Measurements from ENCODE around the gene ZC3H10.

Gene ZC3H10

DNA sequence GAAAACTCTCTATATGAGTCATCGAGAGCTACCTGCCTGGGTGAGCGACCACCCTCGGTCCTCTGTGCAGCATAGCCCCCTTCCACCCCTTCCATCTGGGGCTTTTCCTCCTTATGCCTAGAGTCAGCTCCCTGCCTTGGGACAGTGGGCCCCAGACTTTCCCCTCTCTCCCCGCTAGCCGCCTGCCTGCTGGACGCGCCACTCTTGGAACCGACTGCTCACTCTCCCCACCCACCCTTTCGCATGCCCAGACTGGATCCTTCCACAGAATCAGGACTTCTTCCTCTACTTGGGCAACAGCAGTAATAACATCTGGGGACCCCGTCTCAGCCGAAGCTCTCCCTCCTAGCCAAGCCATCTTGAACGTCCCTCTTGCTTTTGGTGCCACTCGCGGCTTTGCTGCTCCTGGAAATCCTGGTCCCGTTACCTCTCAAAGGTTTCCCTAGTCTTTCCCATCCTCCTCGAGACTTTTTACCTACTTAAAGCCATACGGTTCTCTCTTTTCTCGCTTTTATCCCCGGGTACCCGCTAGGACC is 10.7 kb downstream of the ZC3H10 start:
- no peak for FAIRE-seq

DNA sequence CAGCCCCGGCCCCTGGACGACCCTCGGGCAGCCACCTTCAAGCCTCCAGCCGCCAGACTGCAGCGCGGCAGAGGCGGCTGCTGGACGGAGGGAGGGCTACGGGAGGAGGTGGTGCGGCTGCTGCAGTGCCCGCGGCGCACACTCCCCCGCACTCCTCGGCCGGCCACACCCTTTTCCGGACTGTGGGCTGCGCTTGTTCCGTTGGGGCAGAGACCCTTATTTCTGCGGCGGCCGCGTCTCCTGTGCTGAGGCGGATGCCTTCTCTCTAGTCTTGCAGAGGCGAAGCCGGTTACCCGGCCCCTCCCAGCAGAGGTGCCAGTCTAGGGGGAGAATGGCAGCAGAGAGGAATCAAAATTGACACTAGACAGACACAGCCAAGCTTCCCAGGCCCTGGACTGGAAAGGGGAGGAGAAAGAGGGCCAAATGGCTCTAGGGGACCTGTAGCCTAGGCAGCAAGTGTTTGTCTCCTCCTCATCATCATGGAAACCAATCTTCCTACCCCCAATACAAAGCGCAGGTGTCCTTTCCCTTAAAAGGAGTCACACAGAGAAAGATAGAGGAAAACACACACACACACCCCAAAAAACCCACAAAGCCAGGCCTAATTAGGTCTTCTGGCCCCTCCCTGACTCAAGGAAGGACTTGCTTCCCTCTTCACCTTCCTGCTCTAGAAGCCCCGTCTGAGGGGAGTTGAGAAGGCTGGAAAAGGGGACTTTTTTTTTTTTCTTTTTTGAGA is 11.3 kb downstream of the ZC3H10 start:
- FAIRE-seq = no peak

DNA sequence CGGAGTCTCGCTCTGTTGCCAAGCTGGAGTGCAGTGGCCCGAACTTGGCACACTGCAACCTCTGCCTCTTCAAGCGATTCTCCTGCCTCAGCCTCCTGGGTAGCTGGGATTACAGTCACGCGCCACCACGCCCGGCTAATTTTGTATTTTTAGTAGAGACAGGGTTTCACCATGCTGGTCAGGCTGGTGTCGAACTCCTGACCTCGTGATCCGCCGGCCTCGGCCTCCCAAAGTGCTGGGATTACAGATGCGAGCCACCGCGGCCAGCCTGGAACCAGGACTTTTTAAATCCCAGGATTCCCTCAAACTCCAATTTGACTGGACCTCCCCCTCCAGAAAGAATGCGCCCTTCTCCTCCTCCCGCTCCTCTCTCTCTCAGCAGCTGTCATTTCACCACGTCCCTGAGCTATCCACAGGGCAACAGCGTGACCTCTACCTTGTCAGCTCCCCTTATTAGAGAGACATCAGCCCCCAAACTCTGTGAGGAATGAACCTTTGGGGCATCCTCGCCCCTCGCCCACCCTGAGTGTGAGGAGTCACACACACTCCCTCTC is 12.0 kb downstream of the ZC3H10 start:
- FAIRE-seq = no peak

DNA sequence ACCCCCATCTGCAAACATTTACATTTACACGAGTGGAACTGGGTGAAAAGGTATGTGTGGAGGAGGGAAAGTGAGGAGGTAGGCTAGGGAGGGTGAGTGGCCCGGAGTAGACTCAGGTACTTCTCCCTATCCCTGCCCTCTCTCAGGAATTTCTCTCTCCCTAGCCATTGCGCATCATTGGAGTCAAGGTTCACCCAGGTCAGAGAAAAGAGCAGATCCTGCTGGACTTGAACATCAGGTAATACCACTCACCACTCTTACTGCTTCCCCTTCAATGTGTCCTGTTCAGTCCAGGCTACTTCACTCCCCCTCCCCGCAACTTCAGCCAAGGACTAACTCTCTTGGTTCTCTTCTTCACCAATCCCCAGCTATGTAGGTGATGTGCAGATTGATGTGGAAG is 12.8 kb downstream of the ZC3H10 start:
- FAIRE-seq = no peak

DNA sequence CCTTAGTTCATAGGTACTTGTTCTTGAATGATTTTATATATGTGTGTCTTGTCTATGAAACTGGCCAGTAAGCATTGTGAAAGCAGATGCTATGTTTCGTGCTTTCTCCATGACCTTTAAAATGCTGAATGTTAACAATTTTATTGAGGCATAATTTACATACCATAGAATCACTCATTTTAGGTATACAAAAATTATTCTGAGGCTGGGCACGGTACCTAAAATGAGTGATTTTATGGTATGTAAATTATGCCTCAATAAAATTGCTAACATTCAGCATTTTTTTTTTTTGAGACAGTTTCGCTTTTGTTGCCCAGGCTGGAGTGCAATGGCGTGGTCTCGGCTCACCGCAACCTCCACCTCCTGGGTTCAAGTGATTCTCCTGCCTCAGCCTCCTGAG is 16.8 kb downstream of the ZC3H10 start:
- FAIRE-seq = no peak

DNA sequence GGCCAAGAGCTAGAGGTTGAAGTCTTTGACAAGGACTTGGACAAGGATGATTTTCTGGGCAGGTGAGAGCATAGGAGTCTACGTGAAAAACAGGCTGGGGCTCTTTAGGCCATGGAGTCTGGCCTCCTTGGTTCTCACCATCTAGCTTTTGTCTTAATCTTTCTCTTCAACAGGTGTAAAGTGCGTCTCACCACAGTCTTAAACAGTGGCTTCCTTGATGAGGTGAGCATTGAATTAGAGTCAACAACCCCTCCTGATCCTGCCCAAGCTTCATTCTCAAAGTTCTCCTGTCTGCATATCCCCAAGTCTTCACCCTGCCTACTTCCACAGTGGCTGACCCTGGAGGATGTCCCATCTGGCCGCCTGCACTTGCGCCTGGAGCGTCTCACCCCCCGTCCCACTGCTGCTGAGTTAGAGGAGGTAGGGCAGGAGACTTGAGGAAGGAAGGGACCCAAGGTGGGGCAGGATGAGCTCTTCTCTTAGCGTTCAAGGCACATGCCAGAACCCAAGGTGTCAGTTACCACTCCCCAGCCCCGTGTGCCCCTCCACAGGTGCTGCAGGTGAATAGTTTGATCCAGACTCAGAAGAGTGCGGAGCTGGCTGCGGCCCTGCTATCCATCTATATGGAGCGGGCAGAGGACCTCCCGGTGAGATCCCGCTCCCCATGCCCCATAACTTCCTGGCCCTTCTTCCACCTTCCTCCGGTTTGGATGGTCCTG is 19.9 kb downstream of the ZC3H10 start:
- FAIRE-seq = no peak

DNA sequence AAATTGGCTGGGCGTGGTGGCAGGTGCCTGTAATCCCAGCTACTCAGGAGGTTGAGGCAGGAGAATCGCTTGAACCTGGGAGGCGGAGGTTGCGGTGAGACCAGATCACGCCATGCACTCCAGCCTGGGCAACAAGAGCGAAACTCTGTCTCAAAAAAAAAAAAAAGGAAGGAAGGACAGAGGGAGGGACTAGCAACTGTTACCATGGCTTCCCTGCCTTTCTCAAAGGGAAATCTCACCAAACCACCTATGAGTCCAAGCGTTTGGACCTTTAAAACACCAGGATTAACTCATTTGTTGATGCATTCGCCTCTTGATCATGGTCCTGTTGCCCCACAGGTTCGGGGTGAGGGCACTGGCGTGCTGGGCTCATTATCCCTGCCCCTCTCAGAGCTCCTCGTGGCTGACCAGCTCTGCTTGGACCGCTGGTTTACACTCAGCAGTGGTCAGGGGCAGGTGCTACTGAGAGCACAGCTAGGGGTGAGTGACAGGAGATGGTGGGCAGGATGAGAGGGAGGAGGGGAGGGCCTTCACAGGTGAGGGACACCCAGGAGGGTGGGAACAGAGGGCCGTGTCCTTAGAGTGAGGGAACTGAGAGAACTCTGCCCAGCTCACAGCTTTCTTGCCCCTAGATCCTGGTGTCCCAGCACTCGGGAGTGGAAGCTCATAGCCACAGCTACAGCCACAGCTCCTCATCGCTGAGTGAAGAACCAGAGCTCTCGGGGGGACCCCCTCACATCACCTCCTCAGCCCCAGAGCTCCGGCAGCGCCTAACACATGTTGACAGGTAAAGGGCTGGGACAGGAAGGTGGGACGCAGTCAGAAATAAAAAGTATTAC is 24.1 kb downstream of the ZC3H10 start:
- no peak for FAIRE-seq

DNA sequence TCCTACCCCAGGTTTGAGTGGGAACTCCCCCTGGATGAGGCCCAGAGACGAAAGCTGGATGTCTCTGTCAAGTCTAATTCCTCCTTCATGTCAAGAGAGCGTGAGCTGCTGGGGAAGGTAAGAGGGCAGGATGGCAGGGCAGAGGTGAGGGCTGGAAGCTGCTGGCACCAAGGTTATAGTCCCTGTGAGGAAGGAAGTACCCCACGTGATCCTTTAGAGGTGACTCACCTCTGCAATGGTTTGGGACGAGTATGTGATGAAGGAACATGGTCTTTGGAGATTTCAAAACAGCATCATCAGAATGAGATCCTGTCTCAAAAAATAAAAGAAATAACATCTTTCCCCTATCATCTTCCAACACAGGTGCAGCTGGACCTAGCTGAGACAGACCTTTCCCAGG is 25.2 kb downstream of the ZC3H10 start:
- FAIRE-seq = no peak

DNA sequence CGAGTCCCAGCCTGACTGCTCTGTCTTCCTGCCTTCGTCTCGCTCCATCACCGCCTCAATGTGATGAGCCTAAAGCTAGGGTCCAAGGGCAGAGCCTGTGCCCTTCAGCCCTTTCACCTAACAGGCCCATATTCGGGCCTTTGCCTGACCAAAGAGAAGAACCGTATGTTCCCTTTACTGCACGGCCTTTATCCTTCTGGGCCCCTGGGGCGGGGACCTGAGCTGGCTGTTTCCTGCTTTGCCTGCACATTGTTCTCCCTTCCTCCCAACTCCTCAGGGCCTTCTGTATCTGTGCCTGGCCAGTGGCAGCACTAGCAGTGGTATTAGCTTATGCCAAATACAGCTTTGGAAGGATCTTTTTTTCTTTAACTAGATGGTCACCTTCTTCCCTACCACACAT is 25.8 kb downstream of the ZC3H10 start:
- no peak for FAIRE-seq

DNA sequence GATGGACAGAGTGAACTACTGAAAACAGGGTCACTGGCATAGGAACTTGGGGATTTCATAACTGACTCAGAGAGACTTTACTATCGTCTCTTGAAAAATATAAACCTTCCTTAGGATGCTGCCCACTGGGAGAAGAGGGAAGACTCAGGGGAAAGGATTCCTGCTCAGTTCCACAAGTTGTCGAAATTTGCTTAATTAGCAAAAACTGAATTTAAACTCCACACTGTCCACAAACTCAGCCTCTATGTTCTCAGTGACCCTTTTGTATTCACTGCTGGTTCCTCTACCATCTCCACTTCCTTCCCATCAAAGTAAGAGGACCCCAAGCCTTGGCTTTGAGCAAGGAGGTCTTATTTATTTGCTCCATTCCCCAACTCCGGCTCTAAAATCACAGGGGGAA is 27.2 kb downstream of the ZC3H10 start:
- FAIRE-seq = no peak

DNA sequence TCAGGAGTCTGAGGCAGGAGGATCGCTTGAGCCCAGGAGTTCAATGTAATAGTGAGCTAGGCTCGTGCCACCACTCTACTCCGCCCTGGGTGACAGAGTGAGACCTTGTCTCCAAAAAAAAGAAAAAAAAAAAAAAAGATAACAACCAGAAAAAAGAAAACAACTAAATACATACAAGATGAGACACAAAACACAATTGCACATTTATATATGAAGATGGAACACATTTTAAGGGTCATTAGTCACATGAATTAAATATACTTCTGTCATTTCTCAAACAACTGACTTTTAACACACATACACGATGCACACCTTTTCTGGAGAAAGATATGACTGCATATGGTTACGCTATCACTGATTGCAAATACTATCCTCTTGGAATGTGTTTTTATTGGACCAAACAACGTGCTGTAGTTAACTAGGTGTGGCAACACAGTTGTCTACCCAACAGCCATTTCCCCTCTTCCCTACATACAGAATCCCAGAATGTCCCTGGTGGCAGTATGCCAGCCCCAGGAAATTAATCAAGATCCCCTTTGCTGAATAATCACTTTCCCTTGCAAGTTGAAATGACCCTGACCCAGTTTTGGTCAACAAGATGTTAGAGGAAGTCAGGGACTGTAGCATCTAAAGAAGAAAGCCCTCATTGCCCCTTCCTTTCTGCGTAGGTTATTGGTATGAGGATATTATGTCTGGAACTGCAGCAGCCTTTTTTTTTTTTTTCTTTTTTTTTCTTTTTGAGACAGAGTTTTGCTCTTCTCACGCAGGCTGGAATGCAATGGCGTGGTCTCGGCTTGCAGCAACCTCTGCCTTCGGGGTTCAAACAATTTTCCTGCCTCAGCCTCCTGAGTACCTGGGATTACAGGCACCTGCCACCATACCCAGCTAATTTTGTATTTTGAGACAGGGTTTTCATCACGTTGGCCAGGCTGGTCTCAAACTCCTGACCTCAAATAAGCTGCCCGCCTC is 28.7 kb downstream of the ZC3H10 start:
- FAIRE-seq = no peak

DNA sequence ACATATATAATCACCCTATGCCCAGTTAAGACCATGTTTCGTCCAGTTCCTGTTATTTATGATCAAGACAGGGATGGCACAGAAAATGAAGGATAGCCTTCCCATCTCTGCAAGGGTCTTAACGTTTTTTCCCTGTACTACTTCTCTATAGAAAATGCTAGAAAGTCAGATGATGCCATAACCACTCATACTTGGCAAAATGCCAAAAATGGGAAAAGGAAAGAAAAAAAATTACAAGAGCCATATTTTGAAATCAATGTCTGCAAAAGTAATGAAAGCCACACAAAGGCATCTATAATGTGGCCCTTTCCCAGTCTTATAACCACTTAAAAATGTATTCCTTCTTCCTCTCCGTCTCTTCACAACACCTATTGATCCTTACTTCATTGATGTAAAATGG is 32.5 kb downstream of the ZC3H10 start:
- FAIRE-seq = no peak

DNA sequence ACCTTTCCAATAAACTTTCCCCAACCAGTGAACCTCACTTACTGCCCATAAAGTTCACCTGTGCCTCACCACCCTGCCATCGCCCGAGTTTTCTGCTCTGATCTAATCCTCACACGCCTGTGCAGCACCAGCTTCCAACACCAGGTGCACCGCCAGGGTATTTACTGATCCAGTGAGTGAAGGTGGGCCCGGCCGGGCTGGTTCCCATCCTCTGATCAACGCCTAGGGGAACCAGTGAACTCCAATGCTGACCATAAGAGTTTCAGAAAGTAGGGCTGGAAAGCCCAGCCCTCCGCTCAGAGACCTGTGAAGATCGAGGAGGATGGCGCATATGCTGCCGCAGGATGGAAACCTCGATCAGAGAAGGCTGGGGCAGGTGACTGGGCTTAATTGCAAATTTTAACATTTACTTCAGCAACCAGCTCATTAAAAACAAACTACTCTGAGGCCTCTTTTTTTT is 33.6 kb downstream of the ZC3H10 start:
- FAIRE-seq = no peak

DNA sequence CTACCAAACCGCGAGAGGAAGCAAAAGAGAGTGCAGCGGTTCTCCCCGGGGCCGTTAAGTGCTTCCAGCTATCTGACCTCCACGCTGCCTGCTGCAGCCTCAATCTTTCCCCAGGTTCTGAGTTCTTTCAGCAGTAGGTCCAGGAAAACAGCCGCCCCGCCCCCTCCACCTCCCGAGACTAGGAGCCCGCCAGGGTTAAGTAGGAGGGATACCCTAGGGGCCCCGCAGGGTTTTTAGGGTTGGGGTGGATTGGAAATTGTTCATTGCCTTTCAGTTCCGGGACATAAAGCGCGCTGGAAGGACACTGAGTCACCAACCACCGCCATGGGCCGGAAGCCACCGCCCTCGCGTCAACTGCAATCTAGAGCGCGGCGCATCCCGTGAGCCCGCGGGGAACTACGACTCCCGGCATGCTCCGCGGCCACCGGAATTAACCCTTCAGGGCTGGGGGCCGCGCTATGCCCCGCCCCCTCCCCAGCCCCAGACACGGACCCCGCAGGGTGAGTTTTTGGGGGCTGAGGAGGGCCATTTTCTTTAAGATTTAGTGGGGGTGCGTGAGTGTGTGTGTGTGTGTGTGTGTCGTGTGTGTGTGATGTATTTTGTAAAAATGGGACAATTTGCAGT is 34.2 kb downstream of the ZC3H10 start, which contains the start of gene MYL6B:
Gene MYL6B, plus strand, starts transcription at position 456 of the 624 bp plus-strand sequence. CDS start 1,332 bp downstream, outside the sequence.
- no peak for FAIRE-seq

DNA sequence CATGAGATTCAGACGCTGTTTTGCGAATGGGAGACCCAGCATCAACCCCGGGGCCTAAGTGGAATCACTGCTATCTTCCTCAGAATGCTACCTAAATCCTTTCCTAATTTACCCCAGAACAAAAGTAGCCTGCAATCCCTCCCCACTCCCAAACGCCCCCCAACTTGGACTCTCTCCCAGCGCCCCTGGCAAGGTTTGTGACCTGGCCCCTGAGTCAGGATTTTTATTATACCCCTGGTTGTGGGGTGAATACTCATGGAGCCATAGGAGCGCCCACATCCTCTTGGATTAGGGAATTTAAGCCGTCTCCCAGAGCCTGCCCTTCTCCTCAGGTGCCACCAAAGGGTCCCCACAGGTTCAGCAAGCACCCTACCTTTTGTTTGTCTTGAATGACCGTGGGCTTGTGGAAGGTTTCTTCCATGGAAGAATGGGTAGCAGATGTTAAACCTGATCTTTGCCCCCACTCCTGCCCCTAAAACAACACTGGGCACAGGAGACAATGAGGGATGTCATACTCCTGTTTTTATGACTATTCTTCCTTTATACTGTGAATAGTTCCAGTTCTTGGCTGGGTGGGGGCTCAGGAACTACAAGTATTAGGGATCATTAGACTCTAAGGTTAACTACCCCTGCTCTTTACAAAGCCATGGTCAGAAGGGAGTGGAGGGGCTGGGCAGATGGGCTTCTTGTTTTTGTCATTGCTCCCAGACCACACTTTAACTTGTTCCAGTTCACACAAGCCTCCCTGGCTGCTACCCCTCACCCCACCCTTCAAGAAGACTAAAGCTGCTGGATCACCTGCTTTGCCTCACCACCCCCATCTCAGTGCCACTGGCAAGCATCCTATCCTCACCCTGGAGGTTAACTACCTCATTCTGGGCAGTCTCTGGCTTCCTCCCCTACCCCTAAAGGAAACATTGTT is 35.0 kb downstream of the ZC3H10 start:
- FAIRE-seq = no peak

DNA sequence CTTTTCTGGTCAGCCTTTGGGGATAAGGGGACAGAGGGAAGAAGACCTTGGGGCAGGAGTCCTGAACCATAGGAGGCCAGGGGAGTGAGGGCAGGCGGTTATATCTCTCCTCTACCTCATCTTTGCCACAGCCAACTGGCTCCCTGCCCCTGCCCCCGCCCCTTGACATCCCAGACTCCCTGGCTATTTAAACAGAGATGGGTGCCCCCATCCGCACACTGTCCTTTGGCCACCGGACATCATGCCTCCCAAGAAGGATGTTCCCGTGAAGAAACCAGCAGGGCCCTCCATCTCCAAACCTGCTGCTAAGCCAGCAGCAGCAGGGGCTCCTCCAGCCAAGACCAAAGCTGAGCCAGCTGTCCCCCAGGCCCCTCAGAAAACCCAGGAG is 35.6 kb downstream of the ZC3H10 start:
- no peak for FAIRE-seq

DNA sequence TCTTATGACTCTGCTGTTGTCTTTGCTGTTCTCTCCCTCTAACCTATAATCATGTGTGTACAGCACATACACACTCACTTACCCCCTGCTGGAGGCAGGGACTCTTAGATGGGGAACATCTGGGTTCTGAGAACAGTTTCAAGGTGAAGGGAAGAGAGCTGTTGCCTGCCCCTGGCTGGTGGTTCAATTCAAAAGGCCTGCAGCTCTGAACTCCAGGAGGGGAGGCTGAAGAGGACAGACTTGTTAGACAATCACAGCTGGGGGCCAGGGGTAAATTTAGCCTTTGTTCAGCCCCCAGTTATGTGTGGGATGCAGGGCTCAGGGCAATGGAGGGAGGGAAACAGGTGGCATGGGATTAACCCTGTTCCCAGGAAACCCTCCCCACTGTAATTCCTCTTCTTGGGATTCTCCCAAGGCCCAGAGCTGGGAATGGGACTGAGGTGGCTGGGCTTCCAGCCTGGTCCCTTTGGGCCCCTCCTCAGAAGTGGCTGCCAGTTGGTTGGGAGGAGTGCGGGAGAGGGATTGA is 36.2 kb downstream of the ZC3H10 start:
- FAIRE-seq = no peak

DNA sequence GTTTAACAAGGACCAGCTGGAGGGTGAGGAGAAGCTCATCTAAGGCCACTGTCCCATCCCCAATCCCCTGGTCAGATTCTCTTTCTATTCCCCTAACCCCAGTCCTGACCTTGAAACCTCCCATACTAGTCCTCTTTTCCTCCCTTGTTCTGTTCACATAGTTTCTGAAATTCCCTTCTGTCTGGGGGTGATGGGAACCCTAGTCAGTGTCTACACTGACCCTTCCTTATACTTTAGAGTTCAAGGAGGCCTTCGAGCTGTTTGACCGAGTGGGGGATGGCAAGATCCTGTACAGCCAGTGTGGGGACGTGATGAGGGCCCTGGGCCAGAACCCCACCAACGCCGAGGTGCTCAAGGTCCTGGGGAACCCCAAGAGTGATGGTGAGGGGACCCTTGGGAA is 36.8 kb downstream of the ZC3H10 start:
- no peak for FAIRE-seq

DNA sequence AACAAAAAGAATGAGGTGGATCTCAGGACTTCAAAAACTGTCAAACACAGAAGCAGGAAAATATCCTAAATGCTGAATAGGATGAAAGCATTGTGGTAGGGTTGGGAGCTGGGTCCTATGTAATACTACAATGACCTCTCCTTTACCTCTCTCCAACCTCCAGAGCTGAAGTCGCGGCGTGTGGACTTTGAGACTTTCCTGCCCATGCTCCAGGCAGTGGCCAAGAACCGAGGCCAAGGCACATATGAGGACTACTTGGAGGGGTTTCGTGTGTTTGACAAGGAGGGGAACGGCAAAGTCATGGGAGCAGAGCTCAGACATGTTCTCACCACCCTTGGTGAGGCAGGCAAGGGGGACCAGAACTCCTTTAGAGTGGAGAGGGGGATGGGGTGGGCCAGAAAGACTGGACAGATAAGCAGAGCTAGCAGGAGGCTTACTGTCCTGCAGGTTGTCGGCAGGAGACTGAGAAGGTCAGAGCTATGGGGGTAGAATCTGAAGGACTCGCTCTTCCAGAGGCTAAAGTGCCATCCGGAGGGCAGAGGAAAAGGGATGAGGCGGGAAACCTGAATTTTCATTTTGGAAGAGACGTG is 37.3 kb downstream of the ZC3H10 start:
- no peak for FAIRE-seq
